ENCODE data around the gene IRF8.

IRF8 gene

DNA sequence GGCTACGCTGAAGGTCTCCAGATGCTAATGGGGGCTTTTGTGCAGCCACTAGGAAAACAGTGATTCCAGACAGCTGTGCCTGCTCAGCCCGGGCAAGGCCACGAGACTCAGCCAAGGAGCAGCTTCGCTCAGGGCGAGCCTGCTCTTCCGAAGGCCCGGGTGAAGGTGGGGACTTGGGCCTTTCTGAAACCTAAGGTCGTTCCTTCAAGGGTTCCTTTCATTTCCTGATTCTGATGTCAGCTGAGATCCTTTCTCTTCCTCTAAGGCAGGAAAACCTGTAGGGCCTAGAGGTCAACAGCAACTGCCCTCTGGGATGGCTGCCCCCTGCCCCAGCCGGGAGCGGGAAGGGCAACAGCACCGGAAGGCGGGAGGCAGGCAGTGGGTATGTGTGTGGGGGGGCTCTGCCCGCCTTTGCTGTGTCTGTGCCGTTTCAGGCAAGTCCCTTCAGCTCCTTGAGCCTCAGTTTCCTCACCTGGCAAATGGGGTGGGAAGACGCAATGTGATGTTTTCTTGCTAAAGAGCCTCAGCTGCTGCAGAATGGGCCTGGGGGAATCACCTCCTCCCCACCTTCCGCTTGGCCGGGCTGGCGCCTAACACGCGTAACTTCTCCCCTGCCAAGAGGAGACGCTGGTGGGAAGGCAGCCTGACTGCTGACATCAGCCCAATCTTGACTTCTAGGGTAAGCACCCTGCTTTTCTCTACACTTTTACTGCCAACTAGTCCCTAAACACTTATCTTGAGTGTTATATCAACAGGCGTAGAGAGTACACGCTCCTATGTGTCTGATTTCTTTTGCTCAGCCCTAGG is 32.8 kb downstream of the IRF8 start:
- H3K9me3 ChIP-seq (ENCODE audit: insufficient read depth, low read length, severe bottlenecking), result no peaks in the 10 kb centered on the region
- peaks cover 2% of the 10 kb centered on the region; the same call in 1 of the 2 replicates for H4K20me1 ChIP-seq (ENCODE audit: insufficient read depth, low read length)
- TF ChIP-seq EZH2 (IDR thresholded peaks at IDR 0.05; ENCODE audit: borderline replicate concordance, low read depth, low read length, severe bottlenecking), result no peak
- TF ChIP-seq, protein P1, sequence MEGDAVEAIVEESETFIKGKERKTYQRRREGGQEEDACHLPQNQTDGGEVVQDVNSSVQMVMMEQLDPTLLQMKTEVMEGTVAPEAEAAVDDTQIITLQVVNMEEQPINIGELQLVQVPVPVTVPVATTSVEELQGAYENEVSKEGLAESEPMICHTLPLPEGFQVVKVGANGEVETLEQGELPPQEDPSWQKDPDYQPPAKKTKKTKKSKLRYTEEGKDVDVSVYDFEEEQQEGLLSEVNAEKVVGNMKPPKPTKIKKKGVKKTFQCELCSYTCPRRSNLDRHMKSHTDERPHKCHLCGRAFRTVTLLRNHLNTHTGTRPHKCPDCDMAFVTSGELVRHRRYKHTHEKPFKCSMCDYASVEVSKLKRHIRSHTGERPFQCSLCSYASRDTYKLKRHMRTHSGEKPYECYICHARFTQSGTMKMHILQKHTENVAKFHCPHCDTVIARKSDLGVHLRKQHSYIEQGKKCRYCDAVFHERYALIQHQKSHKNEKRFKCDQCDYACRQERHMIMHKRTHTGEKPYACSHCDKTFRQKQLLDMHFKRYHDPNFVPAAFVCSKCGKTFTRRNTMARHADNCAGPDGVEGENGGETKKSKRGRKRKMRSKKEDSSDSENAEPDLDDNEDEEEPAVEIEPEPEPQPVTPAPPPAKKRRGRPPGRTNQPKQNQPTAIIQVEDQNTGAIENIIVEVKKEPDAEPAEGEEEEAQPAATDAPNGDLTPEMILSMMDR (IDR thresholded peaks at IDR 0.05; ENCODE audit: borderline replicate concordance, extremely low read depth, low read length, poor library complexity, severe bottlenecking), result no peak
- H3K9ac ChIP-seq (ENCODE audit: low read depth, low read length), result no peak overlapping the region
- H3K4me2 ChIP-seq (ENCODE audit: insufficient read depth, low read length), result no peak overlapping the region
- ATAC-seq (ENCODE audit: insufficient read depth, low read depth) (no peak), DNase-seq (no peak)
- H3K36me3 ChIP-seq (ENCODE audit: insufficient read depth, low read length), result no peaks in the 10 kb centered on the region
- no peak overlapping the region for H2AFZ ChIP-seq (ENCODE audit: low read depth, low read length)
- no peak overlapping the region for H3K4me3 ChIP-seq (ENCODE audit: low read depth in 1 of 2, low read length in 2 of 2)
- no peak overlapping the region for H3K27ac ChIP-seq (ENCODE audit: low read length)
- no peaks in the 10 kb centered on the region for H3K4me1 ChIP-seq (ENCODE audit: insufficient read depth, low read length)
- H3K79me2 ChIP-seq (ENCODE audit: insufficient read depth, low read length), result no peaks in the 10 kb centered on the region
- peaks cover 5% of the 10 kb centered on the region for H3K27me3 ChIP-seq (ENCODE audit: insufficient read depth, low read length, poor library complexity)

DNA sequence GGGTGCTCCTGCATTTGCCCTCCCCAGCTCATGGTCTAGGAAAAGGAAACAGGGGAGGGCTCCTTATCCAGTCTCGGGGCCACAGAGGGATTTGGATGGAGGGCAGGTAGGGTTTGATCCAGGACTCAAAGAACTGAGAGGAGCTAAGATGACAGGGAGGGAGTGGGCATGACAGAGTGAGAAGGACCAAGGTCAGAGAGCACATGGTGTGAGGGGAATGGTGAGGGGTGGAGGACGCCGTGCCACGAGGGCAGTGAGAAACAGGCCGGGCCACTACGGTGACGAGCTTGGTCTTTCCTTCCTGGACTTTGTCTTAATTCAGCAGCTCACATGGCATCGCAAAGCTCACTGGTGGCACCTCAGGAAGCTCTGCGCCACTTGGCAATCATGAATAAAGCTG is 35.2 kb downstream of the IRF8 start:
- no peak overlapping the region for H3K27ac ChIP-seq (ENCODE audit: low read length)
- H3K27me3 ChIP-seq (ENCODE audit: insufficient read depth, low read length, poor library complexity), result no peaks in the 10 kb centered on the region
- no peak overlapping the region for H3K9ac ChIP-seq (ENCODE audit: low read depth, low read length)
- no peak overlapping the region for H3K4me2 ChIP-seq (ENCODE audit: insufficient read depth, low read length)
- H3K9me3 ChIP-seq (ENCODE audit: insufficient read depth, low read length, severe bottlenecking), result no peaks in the 10 kb centered on the region
- ATAC-seq (ENCODE audit: insufficient read depth, low read depth), result no peak
- no peak overlapping the region for H2AFZ ChIP-seq (ENCODE audit: low read depth, low read length)
- H3K4me1 ChIP-seq (ENCODE audit: insufficient read depth, low read length), result no peaks in the 10 kb centered on the region
- H4K20me1 ChIP-seq (ENCODE audit: insufficient read depth, low read length), result peaks cover 2% of the 10 kb centered on the region; the same call in 1 of the 2 replicates
- no peaks in the 10 kb centered on the region for H3K79me2 ChIP-seq (ENCODE audit: insufficient read depth, low read length)
- TF ChIP-seq, protein P1 (IDR thresholded peaks at IDR 0.05; ENCODE audit: borderline replicate concordance, extremely low read depth, low read length, poor library complexity, severe bottlenecking), result no peak
- TF ChIP-seq EZH2 (IDR thresholded peaks at IDR 0.05; ENCODE audit: borderline replicate concordance, low read depth, low read length, severe bottlenecking), result no peak
- H3K36me3 ChIP-seq (ENCODE audit: insufficient read depth, low read length), result no peaks in the 10 kb centered on the region
- no peak for DNase-seq
- no peak overlapping the region for H3K4me3 ChIP-seq (ENCODE audit: low read depth in 1 of 2, low read length in 2 of 2)

DNA sequence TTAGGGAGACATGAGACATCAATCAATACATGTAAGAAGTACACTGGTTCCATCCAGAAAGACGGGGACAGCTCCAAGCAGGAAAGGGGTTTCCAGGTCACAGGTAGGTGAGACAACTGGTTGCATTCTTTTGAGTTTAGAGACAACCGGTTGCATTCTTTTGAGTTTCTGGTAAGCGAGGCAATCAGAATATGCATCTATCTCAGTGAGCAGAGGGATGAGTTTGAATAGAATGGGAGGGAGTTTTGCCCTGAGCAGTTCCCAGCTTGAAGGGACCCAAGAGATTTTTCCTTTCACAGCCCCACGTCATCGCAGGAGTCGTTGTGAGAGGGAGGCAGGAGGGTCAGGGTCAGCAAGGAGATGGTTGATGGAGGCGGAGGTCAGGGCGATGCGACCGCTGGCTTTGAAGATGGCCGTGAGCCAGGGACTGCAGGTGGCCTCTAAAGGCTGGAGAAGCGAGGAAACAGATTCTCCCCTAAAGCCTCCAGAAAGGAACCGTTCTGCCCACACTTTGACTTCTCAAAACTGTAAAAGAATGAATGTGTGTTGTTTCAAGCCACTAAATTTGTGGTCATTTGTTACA is 36.5 kb downstream of the IRF8 start:
- Histone ChIP-seq H3K36me3 (ENCODE audit: insufficient read depth, low read length) (no peaks in the 10 kb centered on the region), H3K9me3 (ENCODE audit: insufficient read depth, low read length, severe bottlenecking) (no peaks in the 10 kb centered on the region), H3K27me3 (ENCODE audit: insufficient read depth, low read length, poor library complexity) (no peaks in the 10 kb centered on the region), H3K4me2 (ENCODE audit: insufficient read depth, low read length) (no peak overlapping the region), H3K9ac (ENCODE audit: low read depth, low read length) (no peak overlapping the region), H3K4me1 (ENCODE audit: insufficient read depth, low read length) (no peaks in the 10 kb centered on the region), H2AFZ (ENCODE audit: low read depth, low read length) (no peak overlapping the region), H3K4me3 (ENCODE audit: low read depth in 1 of 2, low read length in 2 of 2) (no peak overlapping the region), H3K79me2 (ENCODE audit: insufficient read depth, low read length) (no peaks in the 10 kb centered on the region), H4K20me1 (ENCODE audit: insufficient read depth, low read length) (peaks cover 2% of the 10 kb centered on the region; the same call in 1 of the 2 replicates), H3K27ac (ENCODE audit: low read length) (no peak overlapping the region)
- DNase-seq (no peak), ATAC-seq (ENCODE audit: insufficient read depth, low read depth) (no peak)
- no peak for TF ChIP-seq EZH2 (IDR thresholded peaks at IDR 0.05; ENCODE audit: borderline replicate concordance, low read depth, low read length, severe bottlenecking)
- TF ChIP-seq, protein P1 (IDR thresholded peaks at IDR 0.05; ENCODE audit: borderline replicate concordance, extremely low read depth, low read length, poor library complexity, severe bottlenecking), result no peak
